ENCODE measurements around the gene MAP3K6.

MAP3K6 gene

DNA sequence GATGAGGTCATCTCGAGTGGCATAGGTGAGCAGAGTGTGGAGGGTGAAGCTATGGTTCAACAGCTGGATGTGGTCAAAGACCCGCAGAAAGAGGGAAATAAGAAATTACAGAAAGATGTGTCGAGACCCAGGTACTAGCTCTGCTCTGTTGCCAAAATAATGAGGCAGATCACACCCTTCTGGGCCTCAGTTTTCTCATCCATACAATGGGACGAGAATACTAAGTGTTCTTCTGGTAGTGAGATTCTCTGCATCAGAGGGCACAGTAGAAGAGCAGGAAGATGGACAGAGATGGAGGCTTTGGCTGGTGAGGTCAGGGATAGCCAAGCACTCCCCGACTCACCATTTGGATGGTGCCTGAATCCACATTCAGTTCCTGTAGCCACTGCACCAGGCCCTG is 11.1 kb downstream of the MAP3K6 start:
- DNase-seq (ENCODE audit: low read depth in 2 of 2) = no peak

DNA sequence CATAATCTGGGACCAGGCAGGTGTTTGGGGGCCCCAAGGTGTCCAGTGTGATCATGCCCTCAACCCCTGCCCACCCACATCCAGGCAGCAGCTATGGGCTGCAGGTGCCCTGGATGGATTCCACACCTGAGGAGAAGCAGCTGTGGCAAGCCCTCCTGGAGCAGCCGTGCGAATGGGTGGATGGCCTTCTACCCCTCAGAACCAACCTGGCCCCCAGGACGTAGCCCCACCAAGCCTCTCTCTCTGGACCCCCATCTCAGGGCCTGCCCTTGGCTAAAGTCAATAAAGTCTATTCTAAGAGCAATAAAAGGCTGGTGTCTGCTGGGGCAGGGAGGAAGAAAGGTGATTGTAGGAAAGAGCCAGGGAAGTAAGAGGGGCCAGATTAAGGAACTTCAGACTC is 13.1 kb downstream of the MAP3K6 start:
- no peak for DNase-seq (ENCODE audit: low read depth in 2 of 2)

DNA sequence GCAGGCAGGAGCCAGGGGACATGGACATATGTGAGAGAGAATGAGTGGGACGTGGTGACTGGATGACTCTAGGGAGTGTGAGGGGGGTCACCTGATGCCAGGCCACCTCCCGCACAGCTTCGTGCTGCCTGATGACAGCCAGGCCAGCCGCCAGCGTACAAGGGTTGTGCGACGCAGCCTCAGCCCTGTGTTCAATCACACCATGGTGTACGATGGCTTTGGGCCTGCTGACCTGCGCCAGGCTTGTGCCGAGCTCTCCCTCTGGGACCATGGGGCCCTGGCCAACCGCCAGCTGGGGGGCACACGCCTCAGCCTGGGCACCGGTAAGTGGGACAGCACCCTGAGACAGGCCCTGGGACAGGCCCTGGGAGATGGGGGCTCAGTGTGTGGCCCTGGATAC is 13.6 kb downstream of the MAP3K6 start:
- DNase-seq (ENCODE audit: low read depth in 2 of 2) = no peak

DNA sequence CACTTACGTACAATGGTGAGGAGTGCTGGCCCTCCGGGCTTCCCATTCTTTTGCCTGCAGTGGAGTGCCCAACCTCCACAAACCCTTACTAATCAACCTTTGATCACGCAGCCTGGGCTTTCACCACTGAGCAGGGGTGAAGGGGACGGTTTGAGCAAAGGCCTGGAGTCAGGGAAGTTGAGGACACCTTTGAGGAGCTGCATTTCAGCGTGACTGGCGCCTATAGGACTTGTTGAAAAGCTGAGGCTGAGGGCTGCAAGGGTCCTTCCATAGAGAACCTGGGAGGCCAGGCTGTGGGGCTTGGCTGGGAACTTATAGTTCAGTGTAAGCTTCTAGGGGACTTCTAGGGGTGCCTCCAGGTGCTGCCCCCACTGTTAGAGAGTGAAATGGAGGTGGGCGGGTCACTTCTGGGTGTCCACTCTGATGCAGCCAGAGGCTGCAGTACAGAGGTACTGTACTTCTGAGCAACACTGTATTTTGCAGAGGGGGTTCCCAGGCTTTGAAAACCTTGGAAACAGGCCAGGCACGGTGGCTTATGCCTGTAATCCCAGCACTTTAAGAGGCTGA is 15.1 kb downstream of the MAP3K6 start:
- DNase-seq (ENCODE audit: low read depth in 2 of 2) = no peak

DNA sequence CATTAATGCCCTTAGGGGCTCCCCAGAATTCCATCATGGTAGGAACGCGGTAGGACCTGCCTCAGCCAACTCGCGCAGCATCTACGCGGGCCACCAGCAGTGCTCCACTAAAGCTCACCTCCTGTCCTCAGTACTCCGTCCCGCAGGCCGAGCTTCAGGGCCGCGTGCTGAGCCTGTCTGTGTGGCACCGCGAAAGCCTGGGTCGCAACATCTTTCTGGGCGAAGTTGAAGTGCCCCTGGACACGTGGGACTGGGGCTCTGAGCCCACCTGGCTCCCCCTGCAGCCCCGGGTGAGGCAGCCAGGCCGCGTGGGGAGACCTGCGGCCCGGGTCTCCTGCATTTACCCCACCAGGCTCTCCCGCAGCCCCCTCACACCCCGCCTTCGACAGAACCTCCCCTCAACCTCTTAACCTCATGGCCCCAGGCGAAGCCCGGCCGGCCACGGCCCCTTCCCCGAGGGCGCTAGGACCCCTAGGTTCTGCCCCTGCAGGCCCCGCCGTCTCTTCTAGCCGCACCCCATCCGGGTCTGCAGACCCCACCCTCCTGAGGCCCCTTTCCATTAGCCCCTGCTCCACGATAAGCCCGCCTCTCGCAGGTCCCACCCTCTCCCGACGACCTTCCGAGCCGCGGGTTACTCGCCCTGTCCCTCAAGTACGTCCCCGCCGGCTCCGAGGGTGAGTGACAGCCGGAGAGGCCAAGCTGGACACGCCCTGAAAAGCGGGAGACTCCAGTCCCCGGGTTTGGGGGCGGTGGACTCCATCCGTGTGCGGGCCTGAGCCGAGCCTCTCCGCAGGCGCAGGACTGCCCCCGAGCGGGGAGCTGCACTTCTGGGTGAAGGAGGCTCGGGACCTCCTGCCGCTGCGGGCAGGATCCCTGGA is 15.9 kb downstream of the MAP3K6 start:
- no peak for DNase-seq (ENCODE audit: low read depth in 2 of 2)

DNA sequence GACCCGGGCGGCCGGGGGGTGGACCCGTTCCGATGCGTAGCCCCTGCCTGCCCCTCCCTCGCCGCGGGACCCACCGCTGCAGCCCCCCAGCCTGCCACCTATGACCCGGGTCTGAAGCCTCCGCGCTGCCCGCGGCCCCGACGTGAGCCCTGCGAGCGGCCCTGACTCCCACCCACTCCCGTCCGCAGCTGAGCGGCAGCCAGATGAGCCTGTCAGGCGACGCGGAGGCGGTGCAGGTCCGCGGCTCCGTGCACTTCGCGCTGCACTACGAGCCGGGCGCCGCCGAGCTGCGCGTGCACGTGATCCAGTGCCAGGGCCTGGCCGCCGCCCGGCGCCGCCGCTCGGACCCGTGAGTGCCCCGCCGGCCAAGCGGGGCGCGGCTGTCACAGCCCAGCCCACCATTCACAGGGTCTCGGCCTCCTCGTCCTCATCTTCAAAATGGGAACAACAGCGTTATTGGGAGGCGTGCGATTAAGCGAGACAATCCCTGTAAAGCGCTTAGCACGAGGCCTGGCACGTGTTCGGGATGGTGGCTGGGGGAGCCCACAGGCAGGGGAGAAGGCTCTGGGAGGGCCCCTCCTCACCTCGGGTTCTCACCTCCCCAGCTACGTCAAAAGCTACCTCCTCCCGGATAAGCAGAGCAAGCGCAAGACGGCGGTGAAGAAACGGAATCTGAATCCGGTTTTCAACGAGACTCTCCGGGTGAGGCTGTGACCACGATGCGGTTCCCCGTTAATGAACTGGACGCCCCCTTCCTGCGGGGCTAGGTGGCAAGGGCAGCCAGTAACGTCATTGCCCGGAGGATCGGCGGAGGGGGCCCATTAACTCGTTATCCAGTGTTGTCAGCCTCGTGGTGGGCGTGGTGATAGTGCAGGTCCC is 16.7 kb downstream of the MAP3K6 start:
- DNase-seq (ENCODE audit: low read depth in 2 of 2) = no peak

DNA sequence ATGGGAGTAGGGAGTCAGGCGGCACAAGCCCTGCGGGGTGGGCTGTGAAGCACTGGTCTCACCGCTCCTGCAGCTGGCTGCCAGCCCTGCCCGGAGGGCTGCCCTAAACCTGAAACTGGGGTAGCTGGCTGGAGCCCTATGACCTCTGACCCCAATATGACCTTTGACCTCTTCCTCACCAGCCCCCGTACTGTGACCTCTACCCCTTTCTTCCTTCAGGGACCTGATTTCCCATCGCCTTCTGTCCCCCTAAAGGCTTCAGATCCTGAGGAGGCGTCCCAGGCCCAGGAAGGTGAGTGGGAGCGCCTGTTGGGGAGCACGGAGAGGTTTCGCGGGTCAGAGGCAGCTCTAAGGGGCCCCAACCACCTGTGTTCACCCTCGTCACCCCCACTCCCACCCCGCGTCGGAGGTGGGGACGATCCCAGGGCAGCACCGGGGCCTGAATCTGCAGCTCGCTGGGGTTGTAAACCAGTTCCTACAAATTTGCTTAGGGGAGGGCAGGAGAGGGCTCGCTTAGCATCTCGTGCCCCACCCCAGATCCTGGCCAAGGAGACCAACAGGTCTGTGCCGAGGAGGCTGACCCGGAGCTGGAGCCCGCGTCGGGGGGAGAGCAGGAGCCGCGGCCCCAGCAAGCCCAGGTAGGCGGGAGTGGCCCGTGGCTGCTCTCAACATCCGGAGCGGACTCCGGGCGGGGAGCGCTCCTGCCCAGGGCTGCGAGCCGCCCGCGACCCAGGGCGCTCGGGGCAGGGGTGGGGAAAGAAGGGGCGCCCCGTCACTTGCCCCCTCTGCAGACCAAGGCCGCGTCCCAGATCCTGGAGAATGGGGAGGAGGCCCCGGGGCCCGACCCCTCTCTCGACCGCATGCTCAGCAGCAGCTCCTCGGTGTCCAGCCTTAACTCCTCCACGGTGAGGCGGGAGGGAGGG is 17.6 kb downstream of the MAP3K6 start:
- no peak for DNase-seq (ENCODE audit: low read depth in 2 of 2)

DNA sequence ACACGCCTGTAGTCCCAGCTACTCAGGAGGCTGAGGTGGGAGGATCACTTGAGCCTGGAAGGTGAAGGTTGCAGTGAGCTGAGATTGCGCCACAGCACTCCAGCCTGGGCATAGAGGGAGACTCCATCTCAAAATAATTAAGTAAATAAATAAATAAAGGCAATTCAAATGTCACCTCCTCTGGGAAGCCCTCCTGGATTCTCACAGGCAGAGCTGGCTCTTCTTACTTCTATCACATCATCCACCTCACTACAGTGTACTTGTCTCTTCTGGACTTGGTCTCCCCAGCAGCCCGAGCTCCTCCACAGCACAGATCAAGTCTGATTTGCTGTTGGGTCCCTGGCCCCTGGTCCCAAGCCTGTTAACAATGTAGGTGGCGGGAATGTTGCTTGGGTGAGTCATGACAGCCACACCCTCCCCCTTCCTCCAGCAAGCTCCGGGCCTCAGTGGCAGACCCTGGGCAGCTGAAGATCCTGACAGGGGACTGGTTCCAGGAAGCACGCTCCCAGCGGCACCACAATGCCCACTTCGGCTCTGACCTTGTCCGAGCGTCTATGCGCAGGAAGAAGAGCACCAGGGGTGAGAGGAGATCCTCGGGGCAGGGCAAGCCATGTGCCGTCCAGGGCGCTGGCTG is 19.7 kb downstream of the MAP3K6 start:
- DNase-seq (ENCODE audit: low read depth in 2 of 2) = no peak

DNA sequence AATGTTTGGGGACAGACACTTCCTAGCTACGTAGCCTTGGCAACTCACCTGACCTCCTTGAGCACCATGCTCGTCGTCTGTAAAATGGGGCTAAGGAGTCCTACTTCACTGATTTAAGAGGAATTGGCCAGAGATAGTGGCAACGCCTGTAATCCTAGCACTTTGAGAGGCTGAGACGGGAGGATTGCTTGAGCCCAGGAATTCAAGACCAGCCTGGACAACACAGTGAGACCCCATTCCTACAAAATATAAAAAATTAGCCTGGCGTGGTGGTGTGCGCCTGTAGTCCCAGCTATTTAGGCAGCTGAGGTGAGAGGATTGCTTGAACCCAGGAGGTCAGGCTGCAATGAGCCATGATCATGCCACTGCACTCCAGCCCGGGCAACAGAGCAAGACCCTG is 20.4 kb downstream of the MAP3K6 start:
- DNase-seq (ENCODE audit: low read depth in 2 of 2) = no peak

DNA sequence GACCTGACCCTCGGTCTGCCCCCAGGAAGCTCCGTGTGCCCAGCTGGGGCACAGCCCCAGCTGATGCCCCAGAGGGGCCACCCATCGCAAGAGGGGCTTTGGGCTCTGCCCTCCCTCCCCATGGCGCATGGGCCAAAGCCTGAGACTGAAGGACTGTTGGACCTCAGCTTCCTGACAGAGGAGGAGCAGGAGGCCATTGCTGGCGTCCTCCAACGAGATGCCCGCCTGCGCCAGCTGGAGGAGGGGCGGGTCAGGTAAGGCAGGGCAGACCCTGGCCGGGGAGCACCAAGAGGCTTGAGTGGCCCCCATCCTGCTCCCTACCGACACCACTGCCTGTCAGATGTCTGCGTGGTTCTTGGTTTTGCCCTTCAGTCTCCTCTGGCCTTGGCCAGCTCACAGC is 21.5 kb downstream of the MAP3K6 start:
- no peak for DNase-seq (ENCODE audit: low read depth in 2 of 2)

DNA sequence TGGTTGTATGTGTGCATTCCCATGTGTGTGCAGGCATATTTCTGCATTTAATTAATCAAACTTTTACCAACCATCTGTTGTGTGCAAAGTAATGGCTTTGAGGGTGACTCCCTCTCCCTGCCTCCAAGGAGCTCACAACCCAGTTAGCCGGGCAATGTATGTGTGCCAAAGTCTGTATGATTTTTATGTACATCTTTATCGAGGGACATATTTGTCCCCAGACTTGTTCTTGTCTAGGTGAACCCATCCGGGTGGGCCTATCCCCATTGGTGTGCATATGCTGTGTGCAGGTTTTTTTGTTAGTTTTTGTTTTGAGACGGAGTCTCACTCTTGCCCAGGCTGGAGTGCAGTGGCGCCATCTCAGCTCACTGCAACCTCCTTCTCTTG is 23.1 kb downstream of the MAP3K6 start:
- no peak for DNase-seq (ENCODE audit: low read depth in 2 of 2)

DNA sequence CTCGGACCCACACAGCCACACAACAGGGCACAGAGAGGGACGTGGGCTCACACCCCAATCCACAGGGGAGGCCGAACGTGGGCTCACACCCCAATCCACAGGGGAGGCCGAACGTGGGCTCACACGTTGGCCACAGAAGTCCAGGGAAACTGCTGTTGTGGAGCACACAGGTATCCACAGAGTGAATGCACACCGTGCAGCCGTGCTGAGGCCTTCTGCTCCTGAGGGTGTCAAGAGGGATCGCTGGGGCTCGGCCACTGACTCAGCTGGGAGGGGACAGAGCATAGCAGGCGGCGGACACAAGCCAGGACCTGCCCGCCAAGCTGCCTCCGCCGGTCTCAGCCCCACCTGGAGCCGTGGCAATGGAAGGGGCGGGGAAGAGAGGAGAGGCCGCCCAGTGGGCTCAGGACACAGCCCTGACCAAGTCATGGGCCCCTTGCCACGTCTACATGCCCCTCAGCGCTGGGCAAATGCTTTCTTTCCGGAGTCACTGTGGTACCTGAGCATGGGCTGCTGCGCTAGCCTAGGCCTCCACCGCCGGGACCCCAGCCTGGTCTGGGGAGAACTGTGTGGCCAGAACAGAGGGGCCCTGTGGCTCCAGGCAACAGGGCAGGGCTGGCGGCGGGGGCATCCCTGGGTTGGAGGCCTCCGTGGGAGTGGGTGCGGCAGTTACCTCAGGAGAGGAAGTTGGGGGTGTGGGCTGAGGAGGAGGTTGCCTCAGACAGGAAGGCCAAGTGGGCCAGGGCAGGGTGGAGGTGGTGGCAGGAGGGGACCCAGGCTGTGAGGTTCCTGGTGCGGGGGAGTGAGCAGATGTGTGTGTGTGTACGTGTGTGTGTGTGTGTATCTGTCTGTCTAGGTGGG is 23.8 kb downstream of the MAP3K6 start:
- peak; percentile 44 to 60 for DNase-seq (ENCODE audit: low read depth in 2 of 2)

DNA sequence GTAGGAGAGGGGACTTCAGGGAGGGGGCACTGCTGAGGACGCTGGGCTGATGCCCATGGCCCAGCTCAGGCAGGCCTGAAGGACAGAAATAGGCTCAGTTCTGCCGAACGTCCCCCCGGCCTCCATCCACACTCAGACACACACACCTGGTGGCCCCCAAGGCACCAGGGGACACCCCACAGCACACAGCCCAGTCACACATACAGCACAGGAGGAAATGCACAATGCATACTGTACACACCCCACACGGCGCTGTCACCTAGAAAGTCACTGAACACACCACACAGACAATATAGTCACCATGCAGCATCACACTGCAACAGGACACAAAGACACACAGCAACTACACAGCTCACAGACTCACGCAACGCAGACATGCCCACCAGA is 24.4 kb downstream of the MAP3K6 start:
- no peak for DNase-seq (ENCODE audit: low read depth in 2 of 2)

DNA sequence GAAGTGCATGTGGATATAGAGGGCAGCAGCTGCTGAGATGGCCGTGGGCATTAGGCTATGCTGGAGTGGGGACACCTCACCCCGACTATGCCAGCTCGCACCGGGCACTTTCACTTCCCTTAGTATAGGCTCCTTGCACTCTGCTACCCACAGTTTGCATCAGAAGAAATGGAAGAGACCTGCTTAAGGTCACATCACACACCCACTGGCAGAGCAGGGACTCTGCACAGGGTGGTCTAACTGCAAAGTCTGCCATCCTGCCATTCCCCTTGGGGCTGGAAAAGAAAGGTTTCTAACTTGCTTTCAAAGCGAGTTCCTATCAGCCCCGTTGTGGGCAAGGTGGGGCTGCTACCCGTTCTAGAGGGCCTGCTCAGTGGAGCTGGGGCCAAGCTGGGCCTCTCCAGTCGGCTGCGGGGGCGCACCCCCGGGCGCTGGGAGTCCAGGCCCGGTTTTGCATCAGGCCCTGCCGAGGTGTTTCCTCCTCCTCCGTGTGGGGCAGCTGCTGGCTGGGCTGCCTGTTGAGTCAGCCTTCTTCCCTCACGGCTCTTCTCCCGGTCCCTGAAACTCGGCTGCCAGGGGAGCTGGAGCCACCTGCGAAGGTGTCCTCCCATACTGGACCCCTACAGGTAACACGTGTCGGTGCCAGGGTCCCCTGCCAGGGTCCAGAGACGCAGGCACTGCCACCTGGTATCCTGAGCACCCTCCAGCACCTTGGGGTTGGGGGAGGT is 25.1 kb downstream of the MAP3K6 start, which contains the start of gene SYTL1:
Gene SYTL1 (plus strand): TSS at position 498 of the 728 bp plus-strand sequence. CDS start 3,313 bp downstream, outside the sequence.
- DNase-seq (ENCODE audit: low read depth in 2 of 2) = peak; percentile 37 to 48

DNA sequence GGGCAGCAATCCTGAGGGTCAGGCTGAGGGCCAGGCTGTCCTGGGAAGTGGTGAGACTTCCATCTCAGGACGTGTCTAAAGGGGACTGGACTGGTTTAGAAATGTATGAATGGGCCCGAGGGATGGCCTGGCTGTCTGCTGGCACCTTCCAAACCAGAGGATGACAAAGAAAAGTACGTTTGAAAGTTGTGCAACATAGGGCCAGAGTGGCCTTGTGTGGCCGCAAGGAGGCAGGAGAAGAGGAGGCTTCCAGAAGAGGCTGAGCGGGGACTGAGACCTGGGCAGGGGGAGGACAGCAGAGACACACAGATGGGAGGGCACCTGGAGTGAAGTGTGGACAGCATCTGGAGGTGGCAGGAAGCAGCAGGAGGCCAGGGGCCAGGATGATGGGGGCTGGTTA is 27.5 kb downstream of the MAP3K6 start:
- no peak for DNase-seq (ENCODE audit: low read depth in 2 of 2)

DNA sequence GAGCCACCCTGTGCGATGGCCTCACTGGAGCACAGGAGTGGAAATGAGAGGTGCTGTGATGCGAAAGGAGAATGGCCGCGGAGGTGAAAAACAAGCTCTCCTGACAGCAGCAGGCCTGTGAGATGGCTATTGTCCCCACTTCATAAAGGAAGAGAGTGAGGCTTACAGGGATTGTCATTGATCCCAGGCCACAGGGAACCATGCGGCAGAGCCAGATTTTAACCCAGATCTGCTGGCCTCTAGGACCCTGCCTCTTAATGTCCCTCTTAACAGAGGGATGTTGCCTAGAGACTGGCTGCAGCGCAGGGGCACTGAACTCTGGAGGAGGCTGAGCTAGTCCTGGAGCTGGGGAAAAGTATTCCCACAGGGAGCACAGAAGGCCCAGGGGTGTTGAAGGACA is 28.0 kb downstream of the MAP3K6 start:
- DNase-seq (ENCODE audit: low read depth in 2 of 2) = no peak

DNA sequence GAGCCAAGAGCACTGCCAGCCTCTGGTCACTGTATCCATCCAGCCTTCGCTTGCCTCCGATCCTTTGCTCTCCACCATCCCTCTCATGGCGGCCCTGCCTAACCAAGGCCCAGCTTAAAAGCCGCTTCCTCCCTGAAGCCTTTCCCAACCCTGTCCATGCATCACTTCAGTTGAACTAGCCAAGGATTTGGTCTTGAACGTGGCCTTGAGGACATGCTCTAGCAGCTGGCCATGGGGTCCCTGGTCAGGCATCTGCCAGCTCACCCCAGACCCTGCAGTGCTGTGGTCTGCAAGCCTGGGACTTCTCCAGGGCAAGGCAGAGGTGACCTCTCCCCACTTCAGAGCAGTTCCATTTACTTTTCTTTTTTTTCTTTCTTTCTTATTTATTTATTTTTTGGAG is 30.0 kb downstream of the MAP3K6 start:
- no peak for DNase-seq (ENCODE audit: low read depth in 2 of 2)

DNA sequence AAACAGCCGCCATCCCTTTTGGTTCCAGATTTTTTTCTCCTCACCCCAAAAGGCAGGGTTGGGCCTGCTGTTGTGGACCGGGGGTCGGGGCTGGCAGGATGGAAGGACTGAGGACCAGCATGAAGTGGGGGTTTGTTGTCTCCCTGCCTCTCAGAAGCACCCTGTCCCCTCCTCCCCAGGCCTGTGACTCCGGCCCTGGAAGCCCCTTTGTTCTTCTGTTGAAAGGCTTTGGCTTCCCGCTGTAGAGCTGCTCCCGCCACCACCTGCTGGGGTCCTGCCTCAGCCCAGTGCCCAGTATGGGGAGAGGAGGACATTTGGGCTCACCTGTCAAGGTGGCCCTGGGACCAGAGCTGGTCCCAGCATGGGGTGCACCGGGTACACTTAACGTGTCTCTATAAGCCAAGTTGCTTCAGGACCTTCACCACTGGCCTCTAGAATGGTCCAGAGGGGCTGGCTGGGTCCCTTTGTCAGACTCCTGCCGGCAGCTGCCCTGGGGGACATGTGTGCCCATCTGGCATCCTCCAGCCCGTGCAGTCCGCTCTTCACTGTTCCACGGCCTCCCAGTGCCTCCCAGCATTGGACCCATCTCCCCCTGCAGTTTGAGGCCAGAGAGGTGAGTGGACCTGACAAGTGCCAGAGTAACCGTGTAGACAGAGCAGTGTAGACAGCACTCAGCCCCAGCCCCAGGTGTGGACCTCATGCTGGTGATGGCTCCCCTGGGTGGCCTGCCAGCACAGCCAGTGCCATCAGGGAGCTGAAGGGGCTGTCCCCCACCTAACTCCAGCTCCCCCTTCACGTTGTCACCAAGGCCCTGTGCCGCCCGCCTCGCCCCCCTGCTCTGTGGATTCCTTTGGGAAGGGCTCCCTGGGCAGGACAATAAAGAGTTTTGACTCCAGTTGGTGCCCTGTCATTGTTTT is 31.0 kb downstream of the MAP3K6 start:
- no peak for DNase-seq (ENCODE audit: low read depth in 2 of 2)
